HEK293T (cell line): Measurements from ENCODE around the gene INTS14.
"Not testable (repeated sequence)": the region's sequence is repeated elsewhere in the genome, so short reads cannot be mapped to it uniquely, and the experiment has no call there.

Experiments used
- HDGF ChIP-seq: fragments of 450-650 bp; IDR thresholded peaks from 2 replicates; pipeline ENCODE4 v1.6.1; 2017; ENCODE audit warnings: antibody characterized with exemption, borderline replicate concordance
- LEF1 ChIP-seq: fragments of 450-650 bp; IDR thresholded peaks from 2 replicates; pipeline ENCODE4 v1.6.1; 2017; ENCODE audit warnings: mild to moderate bottlenecking, borderline replicate concordance
- PKNOX1 ChIP-seq: fragments of 450-650 bp; IDR thresholded peaks from 2 replicates; pipeline ENCODE4 v1.6.1; 2016

GRCh38 chr15:65549288-65549687 is 61.6 kb downstream of the INTS14 start:
- TF ChIP-seq HDGF, PKNOX1, LEF1: not testable (repeated sequence)
